Measurements from ENCODE around the gene PLEKHF1. TPM values are rescaled to one million over a fixed set of nuclear protein-coding genes. Genes with fewer than 3 reads are reported as not detected.

PLEKHF1 gene
- total RNA-seq = 16.6 and 27.2 TPM in 2 replicates

GRCh38 chr19:29665215-29665825, at the start of gene PLEKHF1:
TSS of gene PLEKHF1 (plus strand) at chr19:29665461. CDS start at chr19:29673840, 8,379 bp downstream.

GRCh38 chr19:29714953-29715700, 49.9 kb downstream of the PLEKHF1 start, which contains the start of gene C19orf12:
TSS of gene C19orf12 (minus strand) at chr19:29715261. CDS start at chr19:29708413, 6,848 bp downstream.

Other genes with a start within 250 kb of the PLEKHF1 start
- not detected in 2 replicates for gene VSTM2B, start 139.5 kb upstream of the PLEKHF1 start, total RNA-seq
- gene POP4, start 59.2 kb upstream of the PLEKHF1 start, total RNA-seq = 52.5 and 70.4 TPM in 2 replicates
- 26.5 and 30.9 TPM in 2 replicates for gene C19orf12, start 49.8 kb downstream of the PLEKHF1 start, total RNA-seq
- gene CCNE1, start 146.5 kb downstream of the PLEKHF1 start, total RNA-seq = 11.6 and 12.4 TPM in 2 replicates